ENCODE measurements around the gene WWP2.

DNA sequence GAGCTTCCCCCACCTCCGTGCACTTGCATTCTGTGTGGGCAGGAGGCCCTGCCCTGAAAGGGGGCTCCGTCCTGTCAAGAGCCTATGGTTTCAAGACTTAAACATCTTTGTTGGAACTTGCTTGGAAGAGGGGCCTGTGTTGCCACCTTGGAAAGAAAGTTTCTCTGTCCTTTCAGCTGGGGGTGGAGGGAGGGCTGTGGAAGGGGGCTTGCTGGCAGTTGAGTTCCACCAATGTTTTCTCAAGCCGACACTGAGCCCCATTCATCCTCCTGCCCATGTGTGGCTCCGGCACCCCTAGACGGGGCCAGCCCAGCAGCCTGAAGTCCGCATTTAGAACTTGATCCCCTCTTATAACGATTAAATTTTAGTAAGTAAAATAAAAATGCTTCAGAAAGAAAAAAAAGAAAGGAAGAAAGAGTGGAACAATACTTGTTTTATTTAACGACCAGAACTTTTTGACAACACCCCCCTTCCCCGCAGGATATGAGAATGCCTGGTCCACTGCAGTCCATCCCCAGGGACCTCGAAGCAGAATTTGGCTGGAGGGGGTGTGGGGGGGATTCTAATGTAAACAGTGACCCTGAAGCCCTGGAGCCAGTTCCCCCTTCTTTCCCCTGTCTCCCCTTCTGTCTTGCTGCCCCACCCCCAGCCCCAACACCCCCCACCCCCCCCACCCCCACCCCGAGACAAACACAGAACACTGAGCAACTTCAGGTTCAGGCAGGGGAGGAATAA is 162.1 kb downstream of the WWP2 start:
- no peak for TF ChIP-seq POLR2A (IDR thresholded peaks at IDR 0.05)
- TF ChIP-seq, protein P1, sequence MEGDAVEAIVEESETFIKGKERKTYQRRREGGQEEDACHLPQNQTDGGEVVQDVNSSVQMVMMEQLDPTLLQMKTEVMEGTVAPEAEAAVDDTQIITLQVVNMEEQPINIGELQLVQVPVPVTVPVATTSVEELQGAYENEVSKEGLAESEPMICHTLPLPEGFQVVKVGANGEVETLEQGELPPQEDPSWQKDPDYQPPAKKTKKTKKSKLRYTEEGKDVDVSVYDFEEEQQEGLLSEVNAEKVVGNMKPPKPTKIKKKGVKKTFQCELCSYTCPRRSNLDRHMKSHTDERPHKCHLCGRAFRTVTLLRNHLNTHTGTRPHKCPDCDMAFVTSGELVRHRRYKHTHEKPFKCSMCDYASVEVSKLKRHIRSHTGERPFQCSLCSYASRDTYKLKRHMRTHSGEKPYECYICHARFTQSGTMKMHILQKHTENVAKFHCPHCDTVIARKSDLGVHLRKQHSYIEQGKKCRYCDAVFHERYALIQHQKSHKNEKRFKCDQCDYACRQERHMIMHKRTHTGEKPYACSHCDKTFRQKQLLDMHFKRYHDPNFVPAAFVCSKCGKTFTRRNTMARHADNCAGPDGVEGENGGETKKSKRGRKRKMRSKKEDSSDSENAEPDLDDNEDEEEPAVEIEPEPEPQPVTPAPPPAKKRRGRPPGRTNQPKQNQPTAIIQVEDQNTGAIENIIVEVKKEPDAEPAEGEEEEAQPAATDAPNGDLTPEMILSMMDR (IDR thresholded peaks at IDR 0.05), result no peak

Measured in ovary (tissue), 3 donors.